Bronchial epithelial cell (primary cell): ENCODE measurements around the gene EGR2. TPM values are rescaled to one million over a fixed set of nuclear protein-coding genes. Genes with fewer than 3 reads are reported as not detected.

Experiments
- DNase-seq: peaks from one replicate; pipeline ENCODE4 v3.0.0-alpha.2; 2010; ENCODE audit warnings: low read depth
- FAIRE-seq: peaks from 2 replicates; lab custom pipeline; 2011; peaks lifted over from hg19 to GRCh38; lab: Jason Lieb, UNC
- H3K27me3 ChIP-seq: 2 replicates; pipeline ENCODE4 v1.5.1; 2011; ENCODE audit warnings: low read length; ENCODE audit not compliant: control insufficient read depth, insufficient read depth
- H3K36me3 ChIP-seq: 2 replicates; pipeline ENCODE4 v1.5.1; 2011; ENCODE audit warnings: low read length; ENCODE audit not compliant: control insufficient read depth, insufficient read depth
- H3K4me3 ChIP-seq: 2 replicates; pipeline ENCODE4 v1.5.1; 2011; ENCODE audit warnings: mild to moderate bottlenecking, low read depth, low read length, control low read depth
- total RNA-seq: library from RNA; depleted of rRNA; stranded (reverse); fragments of >200 nt; gene quantifications from 2 replicates; pipeline ENCODE4 v1.2.1, GENCODE V29; 2014
- TF ChIP-seq, protein P1 (sequence below): IDR thresholded peaks from 2 replicates; pipeline ENCODE4 v1.5.1; 2011; ENCODE audit warnings: mild to moderate bottlenecking, moderate library complexity, low read length, control low read depth, inconsistent platforms; ENCODE audit not compliant: insufficient read depth, severe bottlenecking

EGR2 gene
- total RNA-seq, 1 donor from 2014 or later: 0.26 TPM

DNA sequence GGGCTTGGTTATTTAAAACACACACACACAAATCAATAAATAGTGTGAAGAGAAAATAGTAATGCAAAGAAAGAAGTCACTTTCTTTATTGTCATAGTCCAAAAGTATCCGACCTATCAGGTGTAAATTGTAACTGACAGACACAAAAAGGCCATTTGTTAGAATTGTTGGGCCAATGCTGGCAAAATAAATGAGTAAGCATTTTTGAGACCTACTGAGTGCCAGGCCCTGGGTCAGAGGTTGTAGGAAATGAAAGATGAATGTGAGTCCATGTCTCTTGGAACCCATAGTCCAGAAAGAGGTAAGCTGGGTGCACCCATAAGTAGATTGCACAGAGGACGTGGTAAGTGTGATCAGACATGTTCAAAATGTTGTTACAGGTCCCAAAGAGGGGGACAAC, 13.5 kb upstream of the EGR2 start:
- FAIRE-seq: no peak
- H3K27me3 ChIP-seq: no peaks in the 10 kb centered on the region
- TF ChIP-seq, protein P1, sequence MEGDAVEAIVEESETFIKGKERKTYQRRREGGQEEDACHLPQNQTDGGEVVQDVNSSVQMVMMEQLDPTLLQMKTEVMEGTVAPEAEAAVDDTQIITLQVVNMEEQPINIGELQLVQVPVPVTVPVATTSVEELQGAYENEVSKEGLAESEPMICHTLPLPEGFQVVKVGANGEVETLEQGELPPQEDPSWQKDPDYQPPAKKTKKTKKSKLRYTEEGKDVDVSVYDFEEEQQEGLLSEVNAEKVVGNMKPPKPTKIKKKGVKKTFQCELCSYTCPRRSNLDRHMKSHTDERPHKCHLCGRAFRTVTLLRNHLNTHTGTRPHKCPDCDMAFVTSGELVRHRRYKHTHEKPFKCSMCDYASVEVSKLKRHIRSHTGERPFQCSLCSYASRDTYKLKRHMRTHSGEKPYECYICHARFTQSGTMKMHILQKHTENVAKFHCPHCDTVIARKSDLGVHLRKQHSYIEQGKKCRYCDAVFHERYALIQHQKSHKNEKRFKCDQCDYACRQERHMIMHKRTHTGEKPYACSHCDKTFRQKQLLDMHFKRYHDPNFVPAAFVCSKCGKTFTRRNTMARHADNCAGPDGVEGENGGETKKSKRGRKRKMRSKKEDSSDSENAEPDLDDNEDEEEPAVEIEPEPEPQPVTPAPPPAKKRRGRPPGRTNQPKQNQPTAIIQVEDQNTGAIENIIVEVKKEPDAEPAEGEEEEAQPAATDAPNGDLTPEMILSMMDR: no peak
- no peak for DNase-seq
- H3K4me3 ChIP-seq: no peak overlapping the region
- no peaks in the 10 kb centered on the region for H3K36me3 ChIP-seq

DNA sequence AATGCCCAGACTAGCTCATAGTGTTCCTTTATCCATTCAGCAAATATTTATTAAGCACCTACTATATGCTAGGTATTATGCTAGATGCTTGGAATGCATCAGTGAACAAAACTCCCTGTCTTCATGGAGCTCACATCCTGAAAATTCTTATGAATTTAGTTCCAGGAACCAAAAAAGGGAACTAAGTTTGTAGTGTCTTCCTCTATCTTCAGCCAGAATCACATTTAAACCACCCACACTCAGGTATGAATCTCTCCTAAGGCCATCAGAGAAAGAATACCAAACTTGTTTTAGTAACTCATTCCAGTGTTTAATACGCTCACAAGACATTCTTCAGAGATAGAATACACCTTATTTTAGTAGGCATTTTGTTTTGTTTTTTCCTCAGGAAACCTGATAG, 10.1 kb upstream of the EGR2 start:
- no peaks in the 10 kb centered on the region for H3K36me3 ChIP-seq
- DNase-seq (no peak), FAIRE-seq (no peak)
- no peaks in the 10 kb centered on the region for H3K27me3 ChIP-seq
- TF ChIP-seq, protein P1: no peak
- H3K4me3 ChIP-seq: no peak overlapping the region

DNA sequence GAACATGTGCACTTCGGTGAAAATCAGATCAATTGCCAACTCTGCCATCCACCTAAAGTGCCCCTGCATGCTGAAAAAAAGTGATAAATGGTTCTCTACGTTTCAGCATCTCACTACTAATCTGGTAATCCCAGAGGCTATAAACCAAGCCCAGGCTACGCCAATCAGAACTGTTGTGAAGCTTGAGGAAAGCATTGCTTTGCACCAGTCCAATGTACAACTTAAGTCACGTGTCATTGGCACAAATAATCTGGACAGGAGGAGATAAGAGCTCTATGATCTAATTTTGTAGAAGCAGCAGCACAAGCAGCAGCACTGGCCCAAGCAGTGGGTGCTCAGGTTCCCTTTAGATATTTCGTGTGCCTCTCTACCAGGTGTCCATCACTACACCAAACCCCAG, 4.4 kb upstream of the EGR2 start:
- DNase-seq (no peak), FAIRE-seq (no peak)
- Histone ChIP-seq H3K36me3 (no peaks in the 10 kb centered on the region), H3K27me3 (peaks cover 12% of the 10 kb centered on the region), H3K4me3 (no peak overlapping the region)
- TF ChIP-seq, protein P1: no peak

DNA sequence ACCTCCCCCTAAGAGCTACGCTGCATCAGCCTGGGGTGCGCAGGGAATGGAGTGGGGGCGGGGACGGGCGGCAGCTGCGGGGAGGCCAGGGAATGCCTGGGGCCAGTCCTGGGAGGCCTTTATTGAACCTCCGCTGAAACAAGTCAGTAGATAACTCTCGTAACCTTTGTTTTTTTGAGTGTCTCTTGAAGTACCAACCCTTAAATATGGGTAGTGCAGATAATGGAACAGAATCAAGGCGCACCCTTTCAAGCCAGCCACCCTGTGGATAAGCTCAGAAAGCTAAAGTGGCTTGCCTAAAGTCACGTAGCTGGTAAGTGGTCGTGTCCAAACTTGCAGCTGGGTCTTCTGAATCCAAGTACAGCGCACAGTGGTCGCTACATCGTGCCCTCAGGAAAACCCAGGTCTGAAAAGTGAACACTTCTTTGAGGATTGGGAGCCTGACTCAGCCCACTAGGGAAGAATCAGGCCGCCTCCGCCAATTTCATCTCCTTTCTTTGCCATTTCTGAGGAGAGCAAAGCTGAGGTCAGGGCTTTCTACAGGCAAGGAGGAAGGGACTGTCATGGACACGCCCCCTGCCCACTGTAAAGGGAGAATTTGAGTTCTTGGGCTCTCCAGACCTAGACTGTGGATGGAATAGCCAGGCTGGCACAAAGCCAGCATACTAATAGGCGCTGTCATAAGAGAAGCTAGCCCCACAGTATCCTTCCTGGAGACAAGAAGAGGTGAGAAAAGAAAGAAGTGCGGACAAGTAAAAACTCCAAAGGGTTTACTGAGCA, 3.2 kb upstream of the EGR2 start:
- TF ChIP-seq, protein P1: no peak
- FAIRE-seq (no peak), DNase-seq (peak; percentile 13)
- H3K36me3 ChIP-seq: no peaks in the 10 kb centered on the region
- H3K27me3 ChIP-seq: peaks cover 18% of the 10 kb centered on the region
- no peak overlapping the region for H3K4me3 ChIP-seq

DNA sequence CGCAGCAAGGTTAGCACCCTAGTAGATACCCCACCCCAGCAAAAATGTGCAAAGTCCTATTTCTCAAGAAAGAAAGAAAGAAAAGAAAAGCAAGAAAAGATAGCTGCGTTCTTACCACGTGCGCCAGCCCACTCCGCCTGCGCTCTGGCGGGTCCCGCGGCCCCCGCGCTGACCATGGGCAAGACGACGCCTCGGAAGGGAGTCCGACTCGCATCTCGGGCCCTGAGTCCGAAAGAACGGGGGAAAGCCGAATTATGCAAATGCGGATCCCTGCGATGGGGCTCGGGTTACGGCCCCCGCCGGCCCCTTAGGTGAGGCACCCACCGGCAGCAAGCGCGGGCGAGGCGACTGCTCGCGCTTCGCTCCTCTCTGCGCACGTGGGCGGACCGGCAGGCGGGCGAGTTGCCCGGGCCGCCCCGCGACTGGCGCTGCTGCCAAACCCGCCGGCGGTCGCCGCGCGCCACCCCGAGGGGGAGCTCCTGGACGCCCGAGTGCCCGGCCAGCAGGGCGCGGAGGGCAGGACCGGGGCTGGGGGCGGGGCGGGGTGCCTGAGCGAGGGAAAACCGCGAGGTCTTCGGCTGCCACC, 2.4 kb upstream of the EGR2 start:
- TF ChIP-seq, protein P1: no peak
- Histone ChIP-seq H3K27me3 (peaks cover 18% of the 10 kb centered on the region), H3K4me3 (no peak overlapping the region), H3K36me3 (no peaks in the 10 kb centered on the region)
- FAIRE-seq: no peak
- no peak for DNase-seq
